CD8-positive, alpha-beta memory T cell (primary cell): Measurements from ENCODE around the gene GPAM. TPM values are rescaled to one million over a fixed set of nuclear protein-coding genes. Genes with fewer than 3 reads are reported as not detected.
A peak's percentile ranks its signal among the peaks of the same experiment; 100 is the strongest.

Experiments used
- CTCF ChIA-PET: fragments of 350-600 bp; sonication (Branson Sonifier 250); formaldehyde crosslinking; loops from one replicate; lab custom pipeline; 2021; ENCODE audit warnings: antibody characterized with exemption; lab: Charles Lee
- POLR2A ChIA-PET: fragments of 350-600 bp; sonication (Branson Sonifier 250); formaldehyde crosslinking; loops from one replicate; lab custom pipeline; 2021; ENCODE audit warnings: antibody characterized with exemption; lab: Charles Lee
- DNase-seq, 5 donors: peaks; one replicate each; pipeline versions ENCODE4 v3.0.0 to v3.0.0-alpha.2; 2020 to 2022; ENCODE audit warnings: mixed read lengths in 1 of 5
- H3K27ac ChIP-seq: one replicate; pipeline ENCODE4 v1.7.0; 2013; ENCODE audit warnings: low read depth, mild to moderate bottlenecking, low read length, moderate library complexity
- H3K27me3 ChIP-seq: 2 replicates; pipeline ENCODE4 v1.7.0; 2013; ENCODE audit warnings: low read length, mild to moderate bottlenecking; ENCODE audit not compliant: insufficient read depth, poor library complexity, severe bottlenecking
- H3K36me3 ChIP-seq: 2 replicates; pipeline ENCODE4 v1.7.0; 2013; ENCODE audit warnings: mild to moderate bottlenecking, low read length, moderate library complexity; ENCODE audit not compliant: insufficient read depth
- H3K4me1 ChIP-seq: 2 replicates; pipeline ENCODE4 v1.7.0; 2013; ENCODE audit warnings: mild to moderate bottlenecking, low read length, moderate library complexity; ENCODE audit not compliant: insufficient read depth
- H3K4me3 ChIP-seq: 2 replicates; pipeline ENCODE4 v1.7.0; 2013; ENCODE audit warnings: mild to moderate bottlenecking, low read length
- H3K9me3 ChIP-seq: 2 replicates; pipeline ENCODE4 v1.7.0; 2013; ENCODE audit warnings: mild to moderate bottlenecking, low read length
- H3K27ac Mint-ChIP-seq, 8 donors: one replicate each; pipeline ENCODE4 v1.8.0; 2020 to 2021; ENCODE audit warnings: mixed read lengths in 8 of 8, mild to moderate bottlenecking in 6 of 8, inconsistent platforms in 3 of 8, moderate library complexity in 3 of 8
- H3K27me3 Mint-ChIP-seq, 2 donors: one replicate each; pipeline ENCODE4 v1.8.0; 2020 to 2021; ENCODE audit warnings: mixed read lengths in 2 of 2, mild to moderate bottlenecking in 1 of 2, moderate library complexity in 1 of 2
- H3K36me3 Mint-ChIP-seq, 3 donors: one replicate each; pipeline ENCODE4 v1.8.0; 2020 to 2021; ENCODE audit warnings: mixed read lengths in 3 of 3, inconsistent platforms in 1 of 3, mild to moderate bottlenecking in 1 of 3
- H3K4me1 Mint-ChIP-seq, 3 donors: one replicate each; pipeline ENCODE4 v1.8.0; 2020 to 2021; ENCODE audit warnings: mixed read lengths in 3 of 3, inconsistent platforms in 1 of 3, mild to moderate bottlenecking in 1 of 3
- H3K4me3 Mint-ChIP-seq, 7 donors: one replicate each; pipeline ENCODE4 v1.8.0; 2020 to 2021; ENCODE audit warnings: mixed read lengths in 7 of 7, mild to moderate bottlenecking in 6 of 7, moderate library complexity in 4 of 7, inconsistent platforms in 2 of 7
- H3K9me3 Mint-ChIP-seq, 5 donors: one replicate each; pipeline ENCODE4 v1.8.0; 2020 to 2022; ENCODE audit warnings: mixed read lengths in 5 of 5, mild to moderate bottlenecking in 3 of 5, moderate library complexity in 2 of 5, inconsistent platforms in 1 of 5
- polyA plus RNA-seq: library from polyadenylated mRNA; unstranded; fragments of 300-500 nt; fragmentation: Illumina TruSeq; gene quantifications from one replicate; pipeline ENCODE4 v1.2.3, GENCODE V29; 2021
- total RNA-seq, 2 experiments: library from RNA; stranded (reverse); gene quantifications; one replicate each; pipeline ENCODE4 v1.2.3, GENCODE V29; 2021

GPAM gene
- total and polyA plus RNA-seq, 3 experiments from 2014 or later = 1.7 to 17.2 (median 16.4) TPM

DNA sequence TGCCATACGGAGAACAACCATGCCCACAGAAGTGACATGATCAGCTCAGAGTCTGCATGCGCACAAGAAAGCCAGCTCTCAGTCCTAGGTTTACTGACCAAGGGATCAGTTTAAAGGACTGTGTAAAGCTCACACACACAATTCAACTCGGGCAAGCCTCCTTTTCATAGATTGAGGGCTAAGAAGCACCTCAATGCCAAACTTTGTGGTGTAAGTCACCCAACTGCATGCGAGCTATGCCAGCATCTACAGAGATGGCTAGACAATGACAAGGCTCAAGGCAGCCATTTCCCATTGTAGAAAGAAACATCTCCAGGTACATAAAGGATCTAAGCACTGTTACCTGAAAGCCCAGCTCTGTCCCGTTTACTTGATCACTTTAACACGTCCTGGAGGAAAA, 36.8 kb downstream of the GPAM start:
- ChIA-PET CTCF (no interaction called here), POLR2A (no interaction called here)
- H3K4me3 Mint-ChIP-seq = no peak overlapping the region
- H3K36me3 Mint-ChIP-seq = peaks cover 0 to 21% (median 18%) of the 10 kb centered on the region in 3 donors
- H3K9me3 Mint-ChIP-seq = no peaks in the 10 kb centered on the region
- Histone ChIP-seq H3K36me3 (no peaks in the 10 kb centered on the region), H3K4me1 (no peaks in the 10 kb centered on the region), H3K27ac (no peak overlapping the region), H3K4me3 (no peak overlapping the region), H3K9me3 (no peaks in the 10 kb centered on the region), H3K27me3 (no peaks in the 10 kb centered on the region)
- H3K27ac Mint-ChIP-seq = peak overlapping the region in 1 of 8 donors; percentile 28
- H3K27me3 Mint-ChIP-seq = peaks cover 0 to 3% of the 10 kb centered on the region in 2 donors
- DNase-seq = no peak
- H3K4me1 Mint-ChIP-seq = no peaks in the 10 kb centered on the region

DNA sequence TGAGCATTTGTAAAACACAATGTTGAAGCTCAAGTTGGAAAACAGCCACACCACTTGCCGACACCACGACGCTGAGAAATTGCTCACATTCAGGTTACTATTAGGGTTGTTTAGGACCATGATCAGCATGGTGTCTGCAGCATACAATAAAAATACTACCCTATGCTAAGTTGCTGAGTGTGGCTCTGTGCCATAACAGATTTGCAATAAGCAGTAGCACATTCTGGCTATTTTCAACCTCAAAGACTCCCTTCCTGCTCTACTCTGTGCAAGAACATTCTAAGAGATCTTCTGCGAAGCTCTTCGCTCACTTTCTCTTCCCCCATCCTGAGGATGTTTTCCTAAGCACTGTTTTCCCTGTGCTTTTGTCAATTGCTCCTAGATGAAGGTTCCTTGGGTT, 38.3 kb downstream of the GPAM start:
- Mint-ChIP-seq H3K4me1 (no peaks in the 10 kb centered on the region), H3K36me3 (peaks cover 0 to 21% (median 6%) of the 10 kb centered on the region in 3 donors), H3K27ac (no peak overlapping the region), H3K9me3 (no peaks in the 10 kb centered on the region), H3K4me3 (no peak overlapping the region), H3K27me3 (peaks cover 0 to 3% of the 10 kb centered on the region in 2 donors)
- Histone ChIP-seq H3K4me1 (no peaks in the 10 kb centered on the region), H3K27me3 (no peaks in the 10 kb centered on the region), H3K36me3 (no peaks in the 10 kb centered on the region), H3K27ac (no peak overlapping the region), H3K4me3 (no peak overlapping the region), H3K9me3 (no peaks in the 10 kb centered on the region)
- ChIA-PET CTCF (interaction anchor here (2.2 kb wide), 1 partner anchor 9 kb away, joined by 5 read pairs; no protein-coding TSS in a partner anchor), POLR2A (no interaction called here)
- no peak for DNase-seq

- H3K36me3 Mint-ChIP-seq = peaks cover 0 to 14% (median 2%) of the 10 kb centered on the region in 3 donors
- no peaks in the 10 kb centered on the region for H3K9me3 Mint-ChIP-seq
- H3K27ac Mint-ChIP-seq = no peak overlapping the region
- no peak overlapping the region for H3K4me3 Mint-ChIP-seq
- H3K27ac ChIP-seq = no peak overlapping the region
- H3K36me3 ChIP-seq = no peaks in the 10 kb centered on the region
- H3K4me3 ChIP-seq = no peak overlapping the region
- peaks cover 0 to 5% of the 10 kb centered on the region in 2 donors for H3K27me3 Mint-ChIP-seq
- H3K4me1 Mint-ChIP-seq = no peaks in the 10 kb centered on the region
- H3K9me3 ChIP-seq = no peaks in the 10 kb centered on the region
- H3K4me1 ChIP-seq = no peaks in the 10 kb centered on the region
- ChIA-PET POLR2A (no interaction called here), CTCF (no interaction called here)
- no peak for DNase-seq
- H3K27me3 ChIP-seq = no peaks in the 10 kb centered on the region
Measured at GRCh38 chr10:112143420-112143819, 40.1 kb downstream of the GPAM start.

DNA sequence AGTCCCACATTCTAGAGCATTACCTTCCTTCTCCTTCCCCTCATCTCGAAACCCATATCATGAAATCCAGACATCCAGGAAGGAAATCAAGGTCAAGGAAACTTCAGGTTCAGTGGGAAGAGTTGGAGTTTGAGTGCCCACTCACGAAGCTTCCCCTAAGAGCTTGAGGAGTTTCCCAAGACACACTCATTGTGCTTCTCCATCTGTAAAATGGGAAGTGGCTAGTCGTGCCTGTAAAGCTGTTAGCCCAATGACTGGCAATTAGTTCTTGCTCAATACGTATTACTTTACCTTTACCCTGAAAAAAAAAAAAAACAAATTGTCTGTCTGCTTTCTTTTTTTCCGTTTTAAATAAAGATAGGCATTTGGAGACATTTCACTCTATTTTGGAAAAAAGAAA, 42.3 kb downstream of the GPAM start:
- Histone ChIP-seq H3K4me1 (no peaks in the 10 kb centered on the region), H3K27me3 (no peaks in the 10 kb centered on the region), H3K36me3 (no peaks in the 10 kb centered on the region), H3K4me3 (no peak overlapping the region), H3K27ac (no peak overlapping the region), H3K9me3 (no peaks in the 10 kb centered on the region)
- Mint-ChIP-seq H3K4me3 (no peak overlapping the region), H3K27me3 (peaks cover 0 to 11% of the 10 kb centered on the region in 2 donors), H3K27ac (no peak overlapping the region), H3K9me3 (no peaks in the 10 kb centered on the region), H3K4me1 (no peaks in the 10 kb centered on the region), H3K36me3 (peaks cover 0 to 8% (median 2%) of the 10 kb centered on the region in 3 donors)
- no peak for DNase-seq
- CTCF ChIA-PET = no interaction called here
- POLR2A ChIA-PET = no interaction called here

- ChIA-PET POLR2A (no interaction called here), CTCF (interaction anchor here (1.4 to 4.2 kb wide), 2 partner anchors 13 to 302 kb away, joined by 3 to 24 read pairs; no protein-coding TSS in a partner anchor)
- Mint-ChIP-seq H3K27me3 (peaks cover 0 to 8% of the 10 kb centered on the region in 2 donors), H3K9me3 (no peaks in the 10 kb centered on the region), H3K4me1 (no peaks in the 10 kb centered on the region), H3K4me3 (no peak overlapping the region), H3K36me3 (peaks cover 0 to 4% (median 2%) of the 10 kb centered on the region in 3 donors), H3K27ac (peak overlapping the region in 1 of 8 donors; percentile 43)
- Histone ChIP-seq H3K4me3 (no peak overlapping the region), H3K36me3 (no peaks in the 10 kb centered on the region), H3K9me3 (no peaks in the 10 kb centered on the region), H3K27ac (no peak overlapping the region), H3K4me1 (no peaks in the 10 kb centered on the region), H3K27me3 (no peaks in the 10 kb centered on the region)
- peak; percentile 28 to 72 (median 41) for DNase-seq
Measured at GRCh38 chr10:112140110-112140970, 43.2 kb downstream of the GPAM start.

DNA sequence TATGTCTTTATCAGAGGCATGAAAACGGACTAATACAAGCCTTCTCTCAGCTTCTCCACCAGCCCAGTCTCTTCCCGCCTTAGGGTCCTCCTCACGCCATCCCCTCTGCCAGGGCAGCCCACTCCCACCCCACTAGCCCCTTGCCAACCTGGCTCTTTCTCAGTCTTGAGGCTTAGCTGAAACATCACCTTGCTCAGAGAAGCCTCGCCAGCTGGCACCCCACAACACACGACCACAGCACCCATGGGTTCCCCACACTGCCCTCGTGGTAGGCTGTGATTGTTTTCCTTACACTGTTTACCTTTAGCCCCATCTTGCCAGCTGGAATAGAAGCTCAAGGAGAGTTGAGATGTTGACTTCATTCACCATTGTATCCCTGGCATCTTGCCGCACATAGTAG, 44.4 kb downstream of the GPAM start:
- Mint-ChIP-seq H3K4me3 (no peak overlapping the region), H3K4me1 (no peaks in the 10 kb centered on the region), H3K27ac (no peak overlapping the region), H3K27me3 (peaks cover 0 to 8% of the 10 kb centered on the region in 2 donors), H3K9me3 (no peaks in the 10 kb centered on the region), H3K36me3 (peaks cover 0 to 4% (median 2%) of the 10 kb centered on the region in 3 donors)
- ChIA-PET POLR2A (no interaction called here), CTCF (interaction anchor here (1.1 to 4.2 kb wide), 3 partner anchors 9 to 23 kb away, joined by 3 to 24 read pairs (median 10); no protein-coding TSS in a partner anchor)
- no peak for DNase-seq
- no peaks in the 10 kb centered on the region for H3K27me3 ChIP-seq
- H3K9me3 ChIP-seq = no peaks in the 10 kb centered on the region
- no peak overlapping the region for H3K4me3 ChIP-seq
- H3K4me1 ChIP-seq = no peaks in the 10 kb centered on the region
- no peak overlapping the region for H3K27ac ChIP-seq
- no peaks in the 10 kb centered on the region for H3K36me3 ChIP-seq

DNA sequence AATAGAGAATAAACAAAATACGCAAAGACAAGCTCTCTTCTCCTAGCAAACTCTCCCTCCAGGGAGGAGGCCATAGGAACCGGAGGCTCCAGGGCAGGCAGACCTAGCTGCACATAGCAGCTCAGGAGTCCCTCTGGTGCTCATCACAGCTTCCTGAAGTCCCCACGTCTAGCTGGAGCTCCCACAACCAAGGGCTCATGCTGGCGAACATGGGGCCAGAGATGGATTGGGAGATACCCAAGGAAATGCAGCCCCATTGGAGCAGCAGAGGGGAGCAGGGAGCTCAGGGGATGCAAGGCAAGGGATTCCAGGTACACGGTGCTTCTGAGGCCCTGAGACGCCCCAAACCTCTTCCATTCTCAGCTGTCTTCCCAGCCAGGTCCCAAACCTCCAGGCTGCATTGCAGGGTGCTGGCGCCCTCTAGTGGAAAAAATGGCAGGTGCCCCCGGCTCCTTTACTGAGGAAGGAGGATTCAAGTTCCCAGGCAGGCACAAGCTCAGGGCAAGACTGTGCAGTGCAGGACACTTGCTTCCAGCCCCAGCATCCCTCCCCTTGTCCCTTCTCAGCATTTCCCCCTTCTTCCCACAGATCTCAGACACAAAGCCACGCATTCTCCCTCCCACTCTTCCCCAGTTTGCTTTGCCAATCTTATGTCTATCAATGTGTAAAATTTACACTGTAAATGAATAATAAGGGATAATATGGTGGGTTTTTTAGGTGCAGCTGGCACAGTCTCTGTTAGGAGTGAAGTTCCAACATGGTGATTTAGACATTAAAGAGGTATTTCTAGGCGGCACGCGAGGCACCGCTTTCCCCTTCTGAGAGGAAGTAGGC, 46.2 kb downstream of the GPAM start:
- no peaks in the 10 kb centered on the region for H3K9me3 ChIP-seq
- H3K4me3 ChIP-seq = no peak overlapping the region
- POLR2A ChIA-PET = no interaction called here
- no peak overlapping the region for H3K27ac ChIP-seq
- peak; percentile 30 to 62 (median 33) for DNase-seq
- Mint-ChIP-seq H3K27ac (peak overlapping the region in 1 of 8 donors; percentile 62), H3K4me1 (no peaks in the 10 kb centered on the region), H3K9me3 (no peaks in the 10 kb centered on the region), H3K27me3 (peaks cover 0 to 8% of the 10 kb centered on the region in 2 donors), H3K36me3 (peaks cover 0 to 3% (median under 1%) of the 10 kb centered on the region in 3 donors), H3K4me3 (no peak overlapping the region)
- H3K27me3 ChIP-seq = no peaks in the 10 kb centered on the region
- no peaks in the 10 kb centered on the region for H3K4me1 ChIP-seq
- CTCF ChIA-PET = interaction anchor here (0.7 to 4.2 kb wide), 15 partner anchors 8 to 1554 kb away, joined by 3 to 24 read pairs (median 5); no protein-coding TSS in a partner anchor
- H3K36me3 ChIP-seq = no peaks in the 10 kb centered on the region
